C4-2B (cell line): ENCODE results near the gene TMEM127.

ENCODE experiments used
- H3K27ac ChIP-seq: fragments of 450-650 bp; 2 replicates; pipeline ENCODE4 v1.5.1; 2017
- ZFX ChIP-seq: fragments of 450-650 bp; IDR thresholded peaks from 2 replicates; pipeline ENCODE4 v1.6.1; 2017
- TF ChIP-seq, protein P1 (sequence below): fragments of 450-650 bp; conservative IDR thresholded peaks from 2 replicates; pipeline ENCODE4 v1.5.1; 2017; ENCODE audit warnings: mild to moderate bottlenecking

The TMEM127 gene

DNA sequence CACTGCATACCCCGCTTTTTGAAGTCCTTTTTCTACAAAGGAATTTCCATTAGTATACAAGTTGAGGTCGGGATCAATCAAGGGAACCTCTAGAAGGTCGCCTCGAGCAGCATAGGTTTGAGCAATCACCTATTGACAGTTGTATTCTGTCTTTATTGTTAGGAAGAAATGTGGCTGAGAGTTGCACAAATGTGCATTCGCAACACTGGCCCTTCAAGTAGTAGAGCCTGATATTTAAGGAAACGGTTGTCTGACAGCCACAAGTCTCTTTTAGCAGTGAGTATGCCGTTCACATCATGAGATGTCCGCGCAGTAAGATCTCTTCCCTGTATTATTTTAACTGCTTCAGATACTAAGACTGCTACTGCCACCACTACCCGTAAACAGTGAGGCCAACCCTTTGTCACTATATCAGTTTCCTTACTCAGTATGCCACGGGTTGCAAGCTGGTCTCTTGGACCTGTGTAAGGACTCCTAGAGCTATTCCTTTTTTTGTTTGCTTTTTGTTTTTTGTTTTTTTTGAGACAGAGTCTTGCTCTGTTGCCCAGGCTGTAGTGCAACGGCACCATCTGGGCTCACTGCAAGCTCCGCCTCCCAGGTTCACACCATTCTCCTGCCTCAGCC is 47.2 kb downstream of the TMEM127 start:
- TF ChIP-seq, protein P1, sequence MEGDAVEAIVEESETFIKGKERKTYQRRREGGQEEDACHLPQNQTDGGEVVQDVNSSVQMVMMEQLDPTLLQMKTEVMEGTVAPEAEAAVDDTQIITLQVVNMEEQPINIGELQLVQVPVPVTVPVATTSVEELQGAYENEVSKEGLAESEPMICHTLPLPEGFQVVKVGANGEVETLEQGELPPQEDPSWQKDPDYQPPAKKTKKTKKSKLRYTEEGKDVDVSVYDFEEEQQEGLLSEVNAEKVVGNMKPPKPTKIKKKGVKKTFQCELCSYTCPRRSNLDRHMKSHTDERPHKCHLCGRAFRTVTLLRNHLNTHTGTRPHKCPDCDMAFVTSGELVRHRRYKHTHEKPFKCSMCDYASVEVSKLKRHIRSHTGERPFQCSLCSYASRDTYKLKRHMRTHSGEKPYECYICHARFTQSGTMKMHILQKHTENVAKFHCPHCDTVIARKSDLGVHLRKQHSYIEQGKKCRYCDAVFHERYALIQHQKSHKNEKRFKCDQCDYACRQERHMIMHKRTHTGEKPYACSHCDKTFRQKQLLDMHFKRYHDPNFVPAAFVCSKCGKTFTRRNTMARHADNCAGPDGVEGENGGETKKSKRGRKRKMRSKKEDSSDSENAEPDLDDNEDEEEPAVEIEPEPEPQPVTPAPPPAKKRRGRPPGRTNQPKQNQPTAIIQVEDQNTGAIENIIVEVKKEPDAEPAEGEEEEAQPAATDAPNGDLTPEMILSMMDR = no peak
- H3K27ac ChIP-seq = no peak overlapping the region

DNA sequence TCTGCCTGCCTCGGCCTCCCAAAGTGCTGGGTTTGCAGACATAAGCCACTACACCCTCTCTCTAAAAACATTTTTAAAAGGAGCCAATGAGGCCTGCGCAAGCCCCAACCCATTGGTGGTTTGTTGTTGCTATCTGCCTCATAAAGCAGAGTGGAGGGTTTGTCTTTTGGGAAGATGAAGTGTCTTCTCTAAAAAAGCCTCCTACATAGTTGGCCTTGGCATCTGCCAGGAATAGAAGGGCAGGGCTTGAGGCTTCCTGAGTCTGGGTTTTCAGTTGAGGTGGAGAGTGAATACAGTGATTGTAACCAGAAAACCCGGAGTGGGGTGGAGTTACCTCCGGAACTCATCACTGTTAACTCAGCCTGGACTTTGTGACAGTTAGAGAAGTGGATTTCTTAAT is 51.2 kb downstream of the TMEM127 start:
- TF ChIP-seq, protein P1 = no peak
- no peak for TF ChIP-seq ZFX
- H3K27ac ChIP-seq = no peak overlapping the region

GRCh38 chr2:96213379-96213778 is 52.4 kb downstream of the TMEM127 start:
- no peak for TF ChIP-seq ZFX
- TF ChIP-seq, protein P1 = no peak
- no peak overlapping the region for H3K27ac ChIP-seq

GRCh38 chr2:96212339-96212738 is 53.5 kb downstream of the TMEM127 start:
- no peak overlapping the region for H3K27ac ChIP-seq
- TF ChIP-seq, protein P1 = no peak
- no peak for TF ChIP-seq ZFX

GRCh38 chr2:96209729-96210085 is 56.1 kb downstream of the TMEM127 start:
- TF ChIP-seq, protein P1 = no peak
- TF ChIP-seq ZFX = no peak
- H3K27ac ChIP-seq = peak overlapping the region; percentile 96

DNA sequence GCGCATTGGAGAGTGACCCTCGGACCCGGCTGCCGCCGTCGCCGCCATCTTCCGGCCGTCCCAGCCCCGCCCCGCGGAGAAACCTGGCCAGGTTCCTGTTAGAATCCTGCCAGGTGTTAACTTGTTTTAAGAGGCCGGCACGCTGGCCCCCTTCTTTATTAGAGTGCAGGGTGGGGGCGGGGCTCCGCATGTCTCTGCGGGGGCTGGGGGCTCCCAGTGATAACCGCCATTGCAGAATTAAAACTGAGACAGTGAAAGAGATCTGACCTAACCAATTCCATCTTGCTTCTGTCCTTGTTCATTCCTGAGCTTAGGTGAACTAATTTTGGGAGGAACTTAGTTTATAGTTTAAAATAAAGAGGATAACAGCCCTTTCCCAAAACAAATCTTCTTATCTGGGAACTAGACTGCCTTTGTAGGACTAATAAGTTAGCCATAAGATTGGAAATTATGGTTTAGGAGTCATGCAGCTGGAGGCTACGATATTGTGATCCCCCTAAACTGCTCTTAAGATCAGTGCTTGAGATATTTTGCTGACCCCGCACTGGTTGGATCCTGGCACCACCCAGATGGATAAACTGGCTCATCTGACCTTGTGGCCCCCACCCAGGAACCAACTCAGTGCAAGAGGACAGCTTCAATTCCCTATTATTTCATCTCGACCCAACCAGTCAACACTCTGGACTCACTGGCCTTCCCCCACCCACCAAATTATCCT is 56.6 kb downstream of the TMEM127 start:
- TF ChIP-seq ZFX = no peak
- peak overlapping the region; percentile 96 for H3K27ac ChIP-seq

DNA sequence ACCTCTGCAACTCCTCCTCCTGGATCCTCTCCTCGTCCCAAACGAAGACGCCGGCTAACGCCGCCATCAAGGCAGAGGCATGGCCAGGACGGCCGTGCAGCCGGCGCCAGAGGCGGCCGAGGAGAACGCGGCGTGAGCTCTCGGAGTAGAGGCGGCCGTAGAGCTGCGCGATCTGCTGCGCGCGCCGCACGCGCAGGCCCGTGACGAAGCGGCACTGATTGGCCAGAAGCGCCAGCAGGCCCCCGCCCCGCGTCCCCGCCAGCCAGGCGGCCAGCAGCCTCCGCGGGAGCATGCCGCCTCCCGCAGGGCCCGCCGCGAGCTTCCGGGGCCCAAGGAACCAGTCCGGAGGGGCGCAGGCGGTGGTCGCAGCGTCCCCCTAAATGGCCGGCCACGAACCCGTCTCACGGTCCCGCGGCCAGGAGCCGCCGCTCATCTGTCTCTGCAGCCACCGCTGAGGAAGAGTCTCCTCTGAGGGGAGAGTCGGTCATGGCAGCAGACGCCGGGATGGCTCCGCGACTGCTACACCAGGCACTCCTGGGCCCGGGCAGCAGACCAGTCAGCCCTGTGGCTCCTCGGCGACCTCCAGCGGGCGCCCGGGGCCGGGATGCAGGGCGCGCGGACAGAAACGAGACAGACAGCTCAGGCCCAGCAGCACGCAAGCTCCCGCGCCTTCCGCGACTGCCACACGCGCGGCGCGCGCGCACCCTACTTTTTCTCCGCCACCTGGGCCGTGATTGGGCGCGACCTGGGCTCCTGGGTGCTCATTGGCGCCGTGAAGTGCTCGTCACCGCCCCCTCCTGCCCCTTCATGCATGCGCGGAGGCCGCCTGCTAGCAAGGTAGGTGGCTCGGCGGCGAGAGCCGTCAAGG is 57.4 kb downstream of the TMEM127 start, which contains the start of gene STARD7:
Gene STARD7 (minus strand): TSS at position 685 of the 868 bp plus-strand sequence. CDS start 393 bp downstream, at position 292.
- peak; percentile 79 for TF ChIP-seq ZFX
- TF ChIP-seq, protein P1 = no peak; the same call in 1 of the 2 replicates
- H3K27ac ChIP-seq = peak within 1 kb of the TSS; percentile 96
